DMS153 treated with DMSO at 0.1 percent for 48 hours (cell line): ENCODE data around the gene GIT1.

Source experiments
- DNase-seq: peaks from one replicate; lab custom pipeline; 2025; ENCODE audit not compliant: unreplicated experiment; lab: John Stamatoyannopoulos, UW

Gene GIT1

GRCh38 chr17:29524692-29525091, 64.8 kb downstream of the GIT1 start:
- no peak for DNase-seq
